KMS-11 (cell line): ENCODE data around the gene ITGA4.

Experiments used
- H2AFZ ChIP-seq: fragments of 200-600 bp; sonication (generic); 2 replicates; pipeline ENCODE4 v1.6.1; 2016; ENCODE audit warnings: antibody characterized with exemption, mixed run types, low read depth
- H3K27ac ChIP-seq: fragments of 200-600 bp; sonication (generic); 2 replicates; pipeline ENCODE4 v1.6.1; 2016; ENCODE audit warnings: mild to moderate bottlenecking, mixed run types
- H3K27me3 ChIP-seq: fragments of 200-600 bp; sonication (generic); 2 replicates; pipeline ENCODE4 v1.6.1; 2017; ENCODE audit warnings: mild to moderate bottlenecking, low read depth, mixed run types, moderate library complexity; ENCODE audit not compliant: insufficient read depth
- H3K36me3 ChIP-seq: fragments of 200-600 bp; sonication (generic); 2 replicates; pipeline ENCODE4 v1.6.1; 2017; ENCODE audit warnings: mild to moderate bottlenecking, mixed run types; ENCODE audit not compliant: insufficient read depth
- H3K4me1 ChIP-seq: fragments of 200-600 bp; sonication (generic); 2 replicates; pipeline ENCODE4 v1.6.1; 2016; ENCODE audit warnings: mild to moderate bottlenecking, low read depth, mixed run types; ENCODE audit not compliant: poor library complexity, severe bottlenecking
- H3K4me2 ChIP-seq: fragments of 200-600 bp; sonication (generic); 2 replicates; pipeline ENCODE4 v1.7.0; 2016; ENCODE audit warnings: mild to moderate bottlenecking, mixed run types
- H3K4me3 ChIP-seq: fragments of 200-600 bp; sonication (generic); IDR thresholded peaks from 2 replicates; pipeline ENCODE4 v1.6.1; 2017; ENCODE audit warnings: low read depth, low read length, mixed read lengths; ENCODE audit not compliant: insufficient read depth
- H3K79me2 ChIP-seq: fragments of 200-600 bp; sonication (generic); 2 replicates; pipeline ENCODE4 v1.6.1; 2016; ENCODE audit warnings: low read depth, mixed run types; ENCODE audit not compliant: insufficient read depth
- H3K9ac ChIP-seq: fragments of 200-600 bp; sonication (generic); 2 replicates; pipeline ENCODE4 v1.6.1; 2016; ENCODE audit warnings: mild to moderate bottlenecking, mixed run types
- H4K20me1 ChIP-seq: fragments of 200-600 bp; sonication (generic); 2 replicates; pipeline ENCODE4 v1.6.1; 2016; ENCODE audit warnings: mild to moderate bottlenecking, mixed run types; ENCODE audit not compliant: insufficient read depth
- CTCF ChIP-seq: fragments of 200-600 bp; sonication (generic); conservative IDR thresholded peaks from 2 replicates; pipeline ENCODE4 v1.6.1; 2017; ENCODE audit warnings: low read depth, mild to moderate bottlenecking, antibody characterized with exemption, low read length, moderate library complexity, mixed read lengths

Gene ITGA4

GRCh38 chr2:181459621-181460021 is 2.4 kb downstream of the ITGA4 start:
- Histone ChIP-seq H4K20me1 (no peaks in the 10 kb centered on the region), H2AFZ (no peak overlapping the region), H3K27ac (no peak overlapping the region), H3K4me3 (no peak overlapping the region), H3K27me3 (no peaks in the 10 kb centered on the region), H3K9ac (no peak overlapping the region), H3K4me1 (peaks cover 49% of the 10 kb centered on the region), H3K4me2 (peak overlapping the region; percentile 90), H3K79me2 (peaks cover 29% of the 10 kb centered on the region; the same call in 1 of the 2 replicates), H3K36me3 (no peaks in the 10 kb centered on the region)
- no peak for TF ChIP-seq CTCF

- Histone ChIP-seq H2AFZ (no peak overlapping the region), H3K4me3 (no peak overlapping the region), H3K9ac (no peak overlapping the region), H3K79me2 (peaks cover 29% of the 10 kb centered on the region; the same call in 1 of the 2 replicates), H4K20me1 (no peaks in the 10 kb centered on the region), H3K36me3 (no peaks in the 10 kb centered on the region), H3K4me1 (peaks cover 44% of the 10 kb centered on the region), H3K27ac (no peak overlapping the region), H3K4me2 (0 out of 2 replicates have a peak overlapping the region, but pooled peaks have one; percentile 5), H3K27me3 (no peaks in the 10 kb centered on the region)
- TF ChIP-seq CTCF: no peak
Observed at GRCh38 chr2:181461056-181461997, 4.1 kb downstream of the ITGA4 start.

GRCh38 chr2:181462033-181462432 is 4.8 kb downstream of the ITGA4 start:
- H3K79me2 ChIP-seq: peaks cover 29% of the 10 kb centered on the region; the same call in 1 of the 2 replicates
- H2AFZ ChIP-seq: no peak overlapping the region
- H3K4me2 ChIP-seq: no peak overlapping the region
- H3K9ac ChIP-seq: no peak overlapping the region
- H3K4me1 ChIP-seq: peaks cover 38% of the 10 kb centered on the region
- no peak for TF ChIP-seq CTCF
- H3K36me3 ChIP-seq: no peaks in the 10 kb centered on the region
- H3K4me3 ChIP-seq: no peak overlapping the region
- H4K20me1 ChIP-seq: no peaks in the 10 kb centered on the region
- H3K27me3 ChIP-seq: no peaks in the 10 kb centered on the region
- H3K27ac ChIP-seq: no peak overlapping the region

GRCh38 chr2:181463588-181463987 is 6.4 kb downstream of the ITGA4 start:
- Histone ChIP-seq H3K9ac (no peak overlapping the region), H3K27me3 (no peaks in the 10 kb centered on the region), H4K20me1 (no peaks in the 10 kb centered on the region), H2AFZ (no peak overlapping the region), H3K79me2 (peaks cover 22% of the 10 kb centered on the region; the same call in 1 of the 2 replicates), H3K27ac (no peak overlapping the region), H3K4me1 (peaks cover 35% of the 10 kb centered on the region), H3K4me3 (no peak overlapping the region), H3K4me2 (no peak overlapping the region), H3K36me3 (no peaks in the 10 kb centered on the region)
- no peak for TF ChIP-seq CTCF
